Measurements from ENCODE around the gene VN1R5.
A peak's percentile ranks its signal among the peaks of the same experiment; 100 is the strongest.

VN1R5 gene

DNA sequence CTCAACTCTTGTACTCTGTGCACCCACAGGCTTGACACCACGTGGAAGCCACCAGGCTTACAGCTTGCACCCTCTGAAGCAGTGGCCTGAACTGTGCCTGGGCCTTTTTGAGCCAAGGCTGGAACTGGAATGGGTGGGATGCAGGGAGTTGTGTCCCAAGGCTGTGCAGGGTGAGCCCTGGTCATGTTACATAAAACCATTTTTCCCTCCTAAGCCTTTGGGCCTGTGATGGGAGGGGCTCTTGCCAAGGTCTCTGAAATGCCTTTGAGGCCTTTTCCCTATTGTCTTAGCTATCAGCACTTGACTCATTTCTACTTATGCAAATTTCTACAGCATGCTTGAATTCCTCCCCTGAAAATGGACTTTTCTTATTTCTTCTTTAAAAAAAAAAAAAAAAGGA, 14.1 kb downstream of the VN1R5 start:
- H3K4me3 ChIP-seq, result no peak overlapping the region
- no peak for TF ChIP-seq CTCF (IDR thresholded peaks at IDR 0.05)
- DNase-seq (ENCODE audit: low spot score), result no peak
- H3K27ac ChIP-seq, result no peak overlapping the region

- no peak overlapping the region for H3K4me3 ChIP-seq
- no peak overlapping the region for H3K27ac ChIP-seq
- no peak for DNase-seq (ENCODE audit: low spot score)
- no peak for TF ChIP-seq CTCF (IDR thresholded peaks at IDR 0.05)
Measured at GRCh38 chr1:247273013-247273412, 17.1 kb downstream of the VN1R5 start.

DNA sequence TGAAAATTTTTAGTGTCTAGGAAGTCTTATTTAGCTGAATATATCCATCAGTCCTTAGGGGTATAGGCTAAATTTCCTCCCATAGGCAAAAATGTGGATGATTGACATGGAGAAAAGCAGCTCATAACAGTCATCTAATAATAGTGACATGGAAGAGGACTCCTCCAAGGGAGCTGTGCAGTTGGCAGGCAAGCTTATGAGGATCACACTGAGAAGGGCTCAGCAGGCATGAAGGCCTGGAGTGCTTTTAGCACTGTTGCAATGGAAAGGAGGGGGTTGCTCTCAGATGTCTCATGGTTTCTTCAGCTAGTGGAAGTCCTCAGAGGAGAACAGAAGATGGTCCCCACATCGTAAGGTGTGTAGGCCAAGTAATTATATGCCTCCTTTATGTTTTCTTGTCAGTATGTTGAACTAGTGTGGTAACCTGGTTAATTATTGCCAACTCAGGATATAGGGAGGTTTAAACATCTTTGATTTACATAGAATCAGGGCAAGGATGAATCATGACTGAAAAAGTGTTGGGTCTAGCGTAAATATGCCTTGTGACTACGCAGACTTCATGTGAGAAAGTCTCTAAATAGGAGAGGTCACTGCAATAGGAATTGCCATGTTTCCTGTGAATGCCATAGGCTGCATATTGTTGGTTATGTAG, 18.9 kb downstream of the VN1R5 start:
- Histone ChIP-seq H3K27ac (no peak overlapping the region), H3K4me3 (no peak overlapping the region)
- DNase-seq (ENCODE audit: low spot score), result no peak
- no peak for TF ChIP-seq CTCF (IDR thresholded peaks at IDR 0.05)

GRCh38 chr1:247277191-247277590, 21.3 kb downstream of the VN1R5 start:
- H3K27ac ChIP-seq, result no peak overlapping the region
- DNase-seq (ENCODE audit: low spot score), result no peak
- H3K4me3 ChIP-seq, result no peak overlapping the region
- no peak for TF ChIP-seq CTCF (IDR thresholded peaks at IDR 0.05)

DNA sequence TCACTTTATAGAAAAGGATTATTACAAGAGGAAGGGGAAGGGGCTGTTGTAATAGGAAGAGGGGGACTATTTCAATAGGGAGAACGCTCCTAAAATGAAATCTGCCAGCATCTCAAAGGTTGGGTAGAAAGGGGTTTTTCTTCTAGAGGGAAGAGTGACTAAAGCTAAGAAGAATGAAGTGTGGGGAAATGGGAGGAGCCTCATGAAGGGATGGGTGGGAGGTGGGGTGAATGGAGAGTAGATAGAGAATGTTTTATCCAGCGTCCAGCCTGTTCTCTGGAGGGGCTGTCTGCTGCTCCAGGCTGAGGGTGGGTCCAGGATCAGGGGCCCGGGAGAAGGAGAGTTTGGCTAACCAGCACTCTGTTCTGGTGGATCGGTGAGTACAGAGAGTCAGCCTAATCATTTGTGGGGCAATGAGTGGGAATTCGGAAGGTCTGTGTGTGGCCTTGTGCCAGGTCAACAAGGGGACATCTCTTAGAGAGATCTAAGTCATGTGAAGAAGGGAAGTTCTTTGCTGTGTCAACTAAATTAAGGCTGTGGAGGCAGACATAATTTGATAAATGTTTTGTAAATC, 25.2 kb downstream of the VN1R5 start:
- no peak for TF ChIP-seq CTCF (IDR thresholded peaks at IDR 0.05)
- H3K27ac ChIP-seq, result no peak overlapping the region
- DNase-seq (ENCODE audit: low spot score), result no peak
- H3K4me3 ChIP-seq, result no peak overlapping the region

DNA sequence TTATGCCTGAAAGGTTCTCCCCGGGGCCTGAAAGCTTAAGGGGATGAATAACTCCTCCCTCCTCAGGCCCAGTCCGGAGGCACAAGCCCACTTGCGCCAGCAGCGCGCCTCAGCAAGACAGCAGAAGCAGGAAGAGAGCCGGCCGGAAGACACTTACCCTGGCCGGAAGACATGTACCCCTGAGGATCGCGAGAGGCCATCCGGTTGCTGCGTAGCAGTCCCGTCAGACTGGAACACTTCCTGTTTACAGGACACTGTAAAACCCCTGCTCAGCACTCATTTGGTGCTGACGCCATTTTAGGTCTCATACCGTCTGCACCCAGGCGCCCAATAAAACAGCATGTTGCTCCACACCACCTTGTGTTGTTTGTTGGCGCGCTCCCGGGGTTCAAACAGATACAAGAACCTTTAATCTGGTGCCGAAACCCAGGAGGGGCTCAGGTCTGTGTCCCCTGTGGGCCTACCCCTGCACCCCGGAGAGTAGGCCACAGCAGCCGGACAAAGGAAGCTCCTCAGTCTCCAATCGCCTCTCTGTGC, 30.3 kb downstream of the VN1R5 start:
- peak; percentile 57 for DNase-seq (ENCODE audit: low spot score)
- no peak overlapping the region for H3K4me3 ChIP-seq
- H3K27ac ChIP-seq, result no peak overlapping the region
- TF ChIP-seq CTCF (IDR thresholded peaks at IDR 0.05), result no peak

DNA sequence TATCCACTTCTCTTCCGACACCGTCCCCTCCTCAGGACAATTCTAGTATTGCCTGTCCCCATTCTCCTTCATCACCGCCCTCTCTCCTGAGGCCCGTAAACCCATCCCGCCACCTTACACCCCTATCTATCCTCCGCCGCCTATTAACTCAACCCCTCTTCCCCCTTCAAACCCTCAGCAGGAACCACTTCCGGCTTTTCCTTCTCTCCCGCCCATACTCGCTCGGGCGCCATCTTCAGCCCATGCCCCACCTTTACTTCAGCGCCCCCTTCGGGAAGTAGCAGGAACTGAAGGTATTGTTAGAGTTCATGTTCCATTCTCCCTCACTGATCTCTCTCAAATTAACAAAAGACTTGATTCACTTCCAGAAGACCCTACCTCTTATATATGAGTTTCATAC, 31.6 kb downstream of the VN1R5 start:
- no peak for TF ChIP-seq CTCF (IDR thresholded peaks at IDR 0.05)
- no peak overlapping the region for H3K4me3 ChIP-seq
- H3K27ac ChIP-seq, result no peak overlapping the region
- DNase-seq (ENCODE audit: low spot score), result peak; percentile 5
